ENCODE data around the gene C3orf49.

C3orf49 gene

DNA sequence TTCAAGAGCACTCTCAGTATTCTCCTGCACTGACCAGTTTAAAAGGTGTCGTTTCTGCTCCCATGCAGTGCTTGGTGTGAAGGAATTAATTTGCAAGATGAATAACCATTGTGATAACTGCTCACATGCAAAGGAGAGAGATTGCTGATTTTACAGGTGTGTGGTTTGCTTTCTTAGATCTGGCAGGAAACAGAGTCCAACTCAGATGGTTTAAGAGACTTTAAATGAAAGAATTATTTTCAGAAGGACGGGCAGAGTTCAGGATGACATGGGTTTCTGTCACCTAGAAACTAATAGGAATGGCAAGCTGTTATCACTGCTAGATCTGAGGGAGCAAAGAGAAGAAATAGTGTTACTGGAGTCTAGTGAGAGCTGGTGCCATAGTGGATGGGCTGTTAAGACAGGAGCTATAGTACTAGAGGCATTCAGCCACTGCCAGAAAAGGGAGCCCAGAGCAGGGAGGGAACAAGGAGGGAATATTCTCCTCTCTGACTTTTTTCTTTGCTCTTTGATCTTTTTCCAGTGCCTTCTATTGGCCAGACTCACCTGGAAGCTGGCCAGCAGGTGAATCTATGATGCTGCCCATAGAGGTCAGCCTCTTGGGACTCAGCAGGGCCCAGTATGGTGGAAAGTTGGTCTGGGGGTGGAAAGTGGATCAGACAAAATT lies 59.4 kb downstream of the C3orf49 start:
- H3K4me3 ChIP-seq (ENCODE audit: low read depth, low read length) = no peak overlapping the region
- TF ChIP-seq, protein P1, sequence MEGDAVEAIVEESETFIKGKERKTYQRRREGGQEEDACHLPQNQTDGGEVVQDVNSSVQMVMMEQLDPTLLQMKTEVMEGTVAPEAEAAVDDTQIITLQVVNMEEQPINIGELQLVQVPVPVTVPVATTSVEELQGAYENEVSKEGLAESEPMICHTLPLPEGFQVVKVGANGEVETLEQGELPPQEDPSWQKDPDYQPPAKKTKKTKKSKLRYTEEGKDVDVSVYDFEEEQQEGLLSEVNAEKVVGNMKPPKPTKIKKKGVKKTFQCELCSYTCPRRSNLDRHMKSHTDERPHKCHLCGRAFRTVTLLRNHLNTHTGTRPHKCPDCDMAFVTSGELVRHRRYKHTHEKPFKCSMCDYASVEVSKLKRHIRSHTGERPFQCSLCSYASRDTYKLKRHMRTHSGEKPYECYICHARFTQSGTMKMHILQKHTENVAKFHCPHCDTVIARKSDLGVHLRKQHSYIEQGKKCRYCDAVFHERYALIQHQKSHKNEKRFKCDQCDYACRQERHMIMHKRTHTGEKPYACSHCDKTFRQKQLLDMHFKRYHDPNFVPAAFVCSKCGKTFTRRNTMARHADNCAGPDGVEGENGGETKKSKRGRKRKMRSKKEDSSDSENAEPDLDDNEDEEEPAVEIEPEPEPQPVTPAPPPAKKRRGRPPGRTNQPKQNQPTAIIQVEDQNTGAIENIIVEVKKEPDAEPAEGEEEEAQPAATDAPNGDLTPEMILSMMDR (IDR thresholded peaks at IDR 0.05; ENCODE audit: low read depth, low read length) = no peak

DNA sequence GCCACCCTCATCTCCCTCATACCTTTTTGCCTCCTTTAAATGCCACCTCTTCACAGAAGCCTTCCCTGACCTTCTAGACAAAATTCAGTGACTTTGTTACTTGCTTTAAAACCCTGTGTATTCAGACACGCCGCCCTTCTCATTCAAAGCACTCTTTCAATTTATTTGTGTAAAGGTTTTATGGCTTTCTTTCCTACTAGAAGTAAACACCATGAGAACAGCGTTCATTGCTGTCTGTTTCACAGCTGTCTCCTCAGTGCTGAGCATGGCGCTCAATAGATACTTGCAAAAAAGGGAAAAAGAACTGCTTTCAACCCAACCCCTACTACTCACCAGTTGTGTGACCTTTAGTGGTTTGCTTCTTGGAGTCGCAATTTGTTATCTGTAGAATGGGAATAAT lies 61.6 kb downstream of the C3orf49 start:
- H3K4me3 ChIP-seq (ENCODE audit: low read depth, low read length) = no peak overlapping the region
- TF ChIP-seq, protein P1 (IDR thresholded peaks at IDR 0.05; ENCODE audit: low read depth, low read length) = no peak

DNA sequence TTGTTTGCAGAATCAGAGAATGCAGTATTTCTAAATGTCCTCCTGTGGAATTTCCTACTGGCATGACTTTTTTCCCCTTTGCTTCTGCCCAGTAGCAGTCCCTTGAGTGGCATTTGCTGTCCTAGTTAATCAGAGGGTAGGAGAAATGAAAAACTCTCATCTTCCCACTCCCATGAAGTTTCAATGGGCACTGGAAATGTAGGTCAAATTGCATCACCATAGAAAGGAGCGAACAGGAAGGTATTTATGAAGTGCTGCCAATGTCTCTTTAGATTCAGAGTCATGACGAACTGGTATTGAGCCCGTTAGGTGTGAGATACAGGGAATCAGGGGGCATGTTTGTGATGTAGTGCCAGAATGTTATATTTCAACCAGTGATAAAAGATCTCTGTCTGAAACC lies 67.8 kb downstream of the C3orf49 start:
- H3K4me3 ChIP-seq (ENCODE audit: low read depth, low read length) = no peak overlapping the region
- TF ChIP-seq, protein P1 (IDR thresholded peaks at IDR 0.05; ENCODE audit: low read depth, low read length) = no peak

DNA sequence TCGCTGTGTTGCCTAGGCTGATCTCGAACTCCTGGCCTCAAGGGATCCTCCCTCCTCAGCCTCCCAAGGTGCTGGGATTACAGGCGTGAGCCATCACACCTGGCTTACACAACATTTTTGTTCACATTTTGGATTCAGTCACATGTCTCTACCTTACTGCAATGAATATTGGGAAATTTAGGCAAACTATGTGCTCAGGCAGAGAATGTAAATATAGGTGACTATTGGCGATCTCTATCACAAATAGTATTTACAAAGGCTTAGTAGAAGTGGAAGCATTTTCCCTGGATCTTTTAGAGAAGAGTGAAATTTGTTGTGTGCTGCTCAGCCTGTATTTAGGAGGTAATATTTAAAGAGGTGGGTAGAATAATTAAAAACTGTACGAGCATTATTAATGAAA lies 72.4 kb downstream of the C3orf49 start:
- no peak overlapping the region for H3K4me3 ChIP-seq (ENCODE audit: low read depth, low read length)
- TF ChIP-seq, protein P1 (IDR thresholded peaks at IDR 0.05; ENCODE audit: low read depth, low read length) = no peak

DNA sequence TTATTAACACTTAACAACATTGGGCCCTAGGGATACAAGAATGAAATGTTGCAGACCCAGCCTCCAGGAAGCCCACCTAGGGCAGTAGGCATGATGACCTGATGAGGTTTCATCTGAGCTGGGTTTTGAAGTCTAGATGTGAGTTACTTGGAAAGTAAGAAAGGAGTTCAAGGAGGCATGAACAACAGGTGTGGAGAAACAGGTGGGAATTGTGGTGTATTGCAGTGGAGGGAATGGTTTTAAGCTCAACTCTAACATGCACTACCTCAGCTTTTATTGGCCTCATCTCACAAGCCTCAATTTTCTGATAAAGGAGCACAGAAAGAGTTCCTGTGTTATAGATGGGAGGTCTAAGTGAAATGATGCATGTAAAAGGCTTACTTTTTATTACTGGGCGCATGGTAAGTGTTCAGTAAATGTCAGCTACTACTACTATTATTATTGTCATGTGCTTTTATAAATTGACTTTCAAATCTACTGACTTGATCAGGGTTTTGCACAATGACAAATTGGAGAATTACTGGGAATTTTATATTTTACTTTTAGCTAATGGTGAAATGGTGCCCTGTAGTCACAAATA lies 73.8 kb downstream of the C3orf49 start:
- TF ChIP-seq, protein P1 (IDR thresholded peaks at IDR 0.05; ENCODE audit: low read depth, low read length) = no peak
- no peak overlapping the region for H3K4me3 ChIP-seq (ENCODE audit: low read depth, low read length)

DNA sequence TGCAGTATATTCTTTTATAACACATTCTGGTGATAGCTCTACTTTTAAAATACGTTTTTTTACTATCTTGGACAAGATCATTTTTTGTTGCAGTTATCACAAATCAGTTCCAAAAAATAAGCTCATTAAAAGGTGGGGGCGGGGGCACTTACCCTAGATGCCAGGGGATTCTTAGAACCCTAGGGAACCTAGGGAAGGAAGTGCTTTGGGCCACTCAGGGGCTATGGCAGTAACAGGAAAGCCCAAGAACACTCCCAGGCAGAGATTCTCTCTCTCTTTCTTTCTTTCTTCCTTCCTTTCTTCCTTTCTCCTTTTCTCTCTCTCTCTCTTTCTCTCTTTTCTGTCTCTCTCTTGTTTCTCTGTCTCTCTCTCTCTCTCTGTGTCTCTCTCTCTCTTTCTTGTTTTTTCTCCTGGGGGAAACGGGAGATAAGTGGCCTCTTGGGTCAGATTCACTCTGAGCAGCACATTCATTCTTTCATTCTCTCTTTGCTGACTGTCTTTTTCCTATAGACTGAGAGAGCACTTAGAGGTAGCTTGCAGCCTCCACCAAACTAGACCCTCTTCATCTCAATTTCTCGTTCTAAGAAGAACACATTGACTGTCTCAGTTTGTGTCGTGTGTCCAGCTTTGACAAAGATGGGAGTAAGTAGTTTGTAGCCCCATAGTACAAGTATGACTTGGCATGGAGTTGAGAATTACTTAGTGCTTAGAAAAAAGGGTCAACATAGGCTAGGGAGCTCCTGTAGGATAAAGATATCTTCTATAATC lies 76.5 kb downstream of the C3orf49 start:
- no peak overlapping the region for H3K4me3 ChIP-seq (ENCODE audit: low read depth, low read length)
- TF ChIP-seq, protein P1 (IDR thresholded peaks at IDR 0.05; ENCODE audit: low read depth, low read length) = no peak
